HFF-Myc (cell line): ENCODE results near the gene LRFN2.

Experiments
- DNase-seq: peaks from one replicate; pipeline ENCODE4 v3.0.0-alpha.2; 2011; ENCODE audit warnings: low read depth; ENCODE audit errors: extremely low read depth
- H3K4me3 ChIP-seq: replicated peaks from 2 replicates; pipeline ENCODE4 v1.5.1; 2011; ENCODE audit warnings: low read depth, mild to moderate bottlenecking, control low read depth, low read length
- TF ChIP-seq, protein P1 (sequence below): IDR thresholded peaks from 2 replicates; pipeline ENCODE4 v1.5.1; 2012; ENCODE audit warnings: mild to moderate bottlenecking, low read depth, low read length, control low read depth; ENCODE audit errors: missing control alignments

Gene LRFN2

GRCh38 chr6:40436685-40437604 is 150.2 kb downstream of the LRFN2 start:
- no peak overlapping the region for H3K4me3 ChIP-seq
- TF ChIP-seq, protein P1, sequence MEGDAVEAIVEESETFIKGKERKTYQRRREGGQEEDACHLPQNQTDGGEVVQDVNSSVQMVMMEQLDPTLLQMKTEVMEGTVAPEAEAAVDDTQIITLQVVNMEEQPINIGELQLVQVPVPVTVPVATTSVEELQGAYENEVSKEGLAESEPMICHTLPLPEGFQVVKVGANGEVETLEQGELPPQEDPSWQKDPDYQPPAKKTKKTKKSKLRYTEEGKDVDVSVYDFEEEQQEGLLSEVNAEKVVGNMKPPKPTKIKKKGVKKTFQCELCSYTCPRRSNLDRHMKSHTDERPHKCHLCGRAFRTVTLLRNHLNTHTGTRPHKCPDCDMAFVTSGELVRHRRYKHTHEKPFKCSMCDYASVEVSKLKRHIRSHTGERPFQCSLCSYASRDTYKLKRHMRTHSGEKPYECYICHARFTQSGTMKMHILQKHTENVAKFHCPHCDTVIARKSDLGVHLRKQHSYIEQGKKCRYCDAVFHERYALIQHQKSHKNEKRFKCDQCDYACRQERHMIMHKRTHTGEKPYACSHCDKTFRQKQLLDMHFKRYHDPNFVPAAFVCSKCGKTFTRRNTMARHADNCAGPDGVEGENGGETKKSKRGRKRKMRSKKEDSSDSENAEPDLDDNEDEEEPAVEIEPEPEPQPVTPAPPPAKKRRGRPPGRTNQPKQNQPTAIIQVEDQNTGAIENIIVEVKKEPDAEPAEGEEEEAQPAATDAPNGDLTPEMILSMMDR: no peak
- no peak for DNase-seq

DNA sequence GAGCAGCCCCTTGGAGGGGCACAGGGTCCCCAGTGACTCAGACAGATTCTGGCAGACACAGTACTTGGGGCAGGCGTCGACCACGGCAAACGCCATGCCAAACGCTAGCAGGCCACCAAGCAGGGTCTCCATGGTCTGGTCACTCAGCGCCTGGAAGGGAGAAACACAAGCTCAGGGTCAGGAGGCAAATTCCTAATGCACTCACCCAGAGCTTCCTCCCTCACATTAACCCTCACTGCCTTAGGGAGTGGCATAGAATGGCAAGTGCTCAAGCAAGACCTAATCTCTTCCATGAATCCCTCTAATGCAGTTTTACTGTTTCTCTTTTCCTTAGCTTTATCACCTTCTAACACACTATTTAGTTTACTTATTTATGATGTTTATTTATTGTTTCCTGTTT is 154.2 kb downstream of the LRFN2 start:
- TF ChIP-seq, protein P1: no peak
- DNase-seq: no peak
- no peak overlapping the region for H3K4me3 ChIP-seq

DNA sequence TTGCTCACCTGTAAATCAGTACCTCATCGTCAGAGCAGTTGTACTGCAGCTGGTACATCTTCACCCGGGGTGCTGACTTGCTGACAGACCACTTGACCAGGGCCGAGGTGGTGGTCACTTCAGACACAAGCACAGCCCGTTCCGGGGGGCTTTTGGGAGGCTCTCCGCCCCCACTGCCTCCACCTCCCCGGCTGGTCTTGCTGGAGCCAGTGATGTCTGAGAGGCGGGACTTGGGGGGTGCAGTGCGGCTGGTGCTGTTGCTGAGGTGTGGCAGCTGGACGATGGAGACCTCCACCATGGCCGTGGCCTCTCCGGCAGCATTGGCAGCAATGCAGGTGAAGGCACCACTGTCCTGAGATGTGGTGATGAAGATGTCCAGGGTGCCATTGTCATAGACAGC is 155.5 kb downstream of the LRFN2 start:
- H3K4me3 ChIP-seq: no peak overlapping the region
- no peak for DNase-seq

DNA sequence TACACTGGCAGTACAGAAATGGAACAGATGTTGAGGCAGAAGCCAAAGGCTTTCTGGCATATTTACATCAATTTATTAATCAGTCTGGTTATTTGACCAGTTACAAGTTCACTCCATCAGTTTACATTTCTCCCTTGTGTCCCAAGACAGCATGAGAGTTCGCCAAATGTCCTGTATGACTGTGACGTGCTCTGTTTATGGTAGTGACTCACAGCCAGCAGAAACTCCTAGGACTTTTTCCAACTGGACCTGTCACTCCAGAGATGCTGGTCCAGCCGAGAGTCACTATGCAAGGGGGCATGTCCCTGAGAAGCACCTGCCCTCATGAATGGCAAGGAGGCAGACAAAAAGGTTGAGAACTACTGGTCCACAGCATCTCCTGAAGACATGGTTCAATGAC is 160.0 kb downstream of the LRFN2 start:
- no peak for DNase-seq
- TF ChIP-seq, protein P1: no peak
- H3K4me3 ChIP-seq: no peak overlapping the region

More for the DNA sequence above, 155.5 kb downstream of the LRFN2 start:
- TF ChIP-seq, protein P1: no peak

- no peak overlapping the region for H3K4me3 ChIP-seq
- DNase-seq: no peak
- TF ChIP-seq, protein P1: no peak
Measured at GRCh38 chr6:40426346-40427066, 160.7 kb downstream of the LRFN2 start.

- TF ChIP-seq, protein P1: no peak
Measured at GRCh38 chr6:40425192-40425919, 161.8 kb downstream of the LRFN2 start.

More at GRCh38 chr6:40425192-40425919, 161.8 kb downstream of the LRFN2 start:
- no peak overlapping the region for H3K4me3 ChIP-seq
- DNase-seq: no peak
